Endothelial cell of umbilical vein (primary cell): ENCODE data around the gene FAM222A. TPM values are rescaled to one million over a fixed set of nuclear protein-coding genes. Genes with fewer than 3 reads are reported as not detected.

Experiments
- BruUV-seq: library from RNA; stranded (reverse); fragments of 400-500 nt; replicated peaks from 2 replicates; lab custom pipeline; 2021; lab: Mats Ljungman, UMichigan
- CTCF ChIA-PET: fragments of 300-600, 350-600 bp; sonication (Branson Sonifier 250); formaldehyde crosslinking; loops from one replicate; lab custom pipeline; 2021; ENCODE audit warnings: antibody characterized with exemption, inconsistent platforms; lab: Charles Lee
- POLR2A ChIA-PET: fragments of 300-600, 350-600 bp; sonication (Branson Sonifier 250); formaldehyde crosslinking; loops from one replicate; lab custom pipeline; 2021; ENCODE audit warnings: antibody characterized with exemption, inconsistent platforms; lab: Charles Lee
- DNase-seq: peaks from one replicate; pipeline ENCODE4 v3.0.0-alpha.2; 2011; ENCODE audit warnings: low read depth, low spot score
- FAIRE-seq: peaks from 2 replicates; lab custom pipeline; 2011; peaks lifted over from hg19 to GRCh38; lab: Jason Lieb, UNC
- H2AFZ ChIP-seq: 2 replicates; pipeline ENCODE4 v1.6.0; 2012; ENCODE audit warnings: low read depth, low read length, control low read depth, inconsistent platforms
- H3K27ac ChIP-seq: 2 replicates; pipeline ENCODE4 v1.5.1; 2011; ENCODE audit warnings: low read depth, mild to moderate bottlenecking, control low read depth, low read length, moderate library complexity; ENCODE audit not compliant: insufficient read depth
- H3K27me3 ChIP-seq, 2 experiments: 2 replicates each; pipeline versions ENCODE4 v1.6.0 to v1.6.1; 2011; ENCODE audit warnings: low read length in 2 of 2, mixed read lengths in 1 of 2; ENCODE audit not compliant: control insufficient read depth in 2 of 2, insufficient read depth in 2 of 2
- H3K36me3 ChIP-seq, 2 experiments: 2 replicates in 1 of 2; 3 replicates in 1 of 2; pipeline ENCODE4 v1.5.1; 2011; ENCODE audit warnings: low read length in 2 of 2, mild to moderate bottlenecking in 1 of 2, moderate library complexity in 1 of 2; ENCODE audit not compliant: control insufficient read depth in 2 of 2, insufficient read depth in 2 of 2; ENCODE audit errors: extremely low read depth in 1 of 2
- H3K4me1 ChIP-seq: 3 replicates; pipeline ENCODE4 v1.5.1; 2011; ENCODE audit warnings: mild to moderate bottlenecking, low read length; ENCODE audit not compliant: control insufficient read depth, insufficient read depth; ENCODE audit errors: extremely low read depth
- H3K4me2 ChIP-seq: 2 replicates; pipeline ENCODE4 v1.6.1; 2011; ENCODE audit warnings: low read length, control low read depth, mixed read lengths; ENCODE audit not compliant: insufficient read depth
- H3K4me3 ChIP-seq, 3 experiments: fragments of 200-600 bp in 1 of 3; sonication (generic), shearing (Covaris generic) in 1 of 3; replicated peaks in 1 of 3; 2 replicates each; pipeline ENCODE4 v1.5.1; 2011 to 2016; ENCODE audit warnings: control low read depth in 3 of 3, low read length in 3 of 3, mild to moderate bottlenecking in 2 of 3, inconsistent platforms in 1 of 3, low read depth in 1 of 3, moderate library complexity in 1 of 3; ENCODE audit not compliant: insufficient read depth in 1 of 3
- H3K79me2 ChIP-seq: 2 replicates; pipeline ENCODE4 v1.6.0; 2012; ENCODE audit warnings: low read length, inconsistent platforms; ENCODE audit not compliant: control insufficient read depth, insufficient read depth
- H3K9ac ChIP-seq: replicated peaks from 2 replicates; pipeline ENCODE3; 2011; ENCODE audit warnings: low read length, control low read depth; ENCODE audit not compliant: insufficient read depth; ENCODE audit errors: extremely low read depth
- H3K9me1 ChIP-seq: replicated peaks from 3 replicates; pipeline ENCODE4 v1.6.0; 2011; ENCODE audit warnings: mild to moderate bottlenecking, low read length; ENCODE audit not compliant: control insufficient read depth, insufficient read depth; ENCODE audit errors: extremely low read depth
- H3K9me3 ChIP-seq: replicated peaks from 2 replicates; pipeline ENCODE4 v1.5.1; 2012; ENCODE audit warnings: low read length, inconsistent platforms; ENCODE audit not compliant: control insufficient read depth, insufficient read depth
- H4K20me1 ChIP-seq: replicated peaks from 2 replicates; pipeline ENCODE3; 2011; ENCODE audit warnings: mild to moderate bottlenecking, low read length; ENCODE audit not compliant: control insufficient read depth, insufficient read depth; ENCODE audit errors: extremely low read depth
- CTCF ChIP-seq, 2 donors: IDR thresholded peaks; 1 replicate in 1 of 2; 2 replicates in 1 of 2; pipeline ENCODE4 v1.5.1; 2011; ENCODE audit warnings: low read length in 2 of 2, mild to moderate bottlenecking in 2 of 2, moderate library complexity in 2 of 2, control low read depth in 1 of 2, inconsistent platforms in 1 of 2, low read depth in 1 of 2; ENCODE audit not compliant: insufficient read depth in 1 of 2; ENCODE audit errors: extremely low read depth in 1 of 2
- EZH2 ChIP-seq: IDR thresholded peaks from 2 replicates; pipeline ENCODE4 v1.6.1; 2012; ENCODE audit warnings: borderline replicate concordance, low read depth, mild to moderate bottlenecking, moderate library complexity, low read length, inconsistent platforms; ENCODE audit not compliant: severe bottlenecking
- FOS ChIP-seq: IDR thresholded peaks from 2 replicates; pipeline ENCODE4 v1.6.1; 2011; ENCODE audit warnings: mild to moderate bottlenecking, low read length, moderate library complexity, borderline replicate concordance; ENCODE audit not compliant: insufficient read depth
- GATA2 ChIP-seq: IDR thresholded peaks from 2 replicates; pipeline ENCODE4 v1.7.0; 2011; ENCODE audit warnings: low read depth, mild to moderate bottlenecking, moderate library complexity, mixed read lengths, low read length; ENCODE audit not compliant: insufficient read length, insufficient read depth
- JUN ChIP-seq: IDR thresholded peaks from 2 replicates; pipeline ENCODE4 v1.6.1; 2011; ENCODE audit warnings: borderline replicate concordance, low read depth; ENCODE audit not compliant: insufficient read length, insufficient read depth
- MAX ChIP-seq: IDR thresholded peaks from 2 replicates; pipeline ENCODE4 v1.6.1; 2011; ENCODE audit not compliant: insufficient read depth, insufficient read length
- MYC ChIP-seq: IDR thresholded peaks from one replicate; pipeline ENCODE4 v1.6.1; 2011; ENCODE audit warnings: mild to moderate bottlenecking, low read depth, low read length
- POLR2A ChIP-seq: IDR thresholded peaks from 2 replicates; pipeline ENCODE4 v1.6.1; 2012; ENCODE audit warnings: low read depth, mild to moderate bottlenecking, control low read depth, low read length
- POLR2AphosphoS5 ChIP-seq: IDR thresholded peaks from 2 replicates; pipeline ENCODE4 v1.6.1; 2012; ENCODE audit warnings: low read depth, mild to moderate bottlenecking, control low read depth, low read length, moderate library complexity; ENCODE audit not compliant: insufficient read depth
- dilution Hi-C: fragments of 300-500 bp; cut with MboI; formaldehyde crosslinking; loops from one replicate; pipeline ENCODE4 v1.15.0; 2019; ENCODE audit warnings: low sequenced_read_pairs; ENCODE audit not compliant: extremely low pct_ligation_motif_present
- intact Hi-C: fragments of 100-400 bp; cut with micrococcal nuclease; formaldehyde crosslinking; loops from one replicate; pipeline ENCODE4 v1.10.0; 2022
- polyA plus RNA-seq, 4 experiments: library from polyadenylated mRNA; depleted of rRNA in 3 of 4; stranded (reverse) in 3 of 4; unstranded in 1 of 4; fragments of >200 nt; gene quantifications; 2 replicates each; pipeline versions ENCODE4 v1.2.1 to v1.2.3, GENCODE V29; 2011 to 2012; ENCODE audit warnings: missing spikeins in 1 of 4
- total RNA-seq: library from RNA; stranded (reverse); gene quantifications from 2 replicates; pipeline ENCODE4 v1.2.3, GENCODE V29; 2021

Gene FAM222A
- total and polyA plus RNA-seq, 2 donors (not counting 3 experiments of a cell fraction or from before 2014, with no cell fraction given) = 0.62 to 1.7 TPM

GRCh38 chr12:109795023-109795422 lies 81.4 kb downstream of the FAM222A start:
- H3K36me3 ChIP-seq = peaks cover 0 to 3% of the 10 kb centered on the region in 2 experiments
- H3K4me2 ChIP-seq = no peak overlapping the region
- DNase-seq (no peak), FAIRE-seq (peak; percentile 24)
- no peak overlapping the region for H2AFZ ChIP-seq
- CTCF ChIA-PET = no interaction called here
- no peaks in the 10 kb centered on the region for H3K4me1 ChIP-seq
- POLR2A ChIA-PET = no interaction called here
- H3K79me2 ChIP-seq = no peaks in the 10 kb centered on the region
- no peaks in the 10 kb centered on the region for H3K9me3 ChIP-seq
- BruUV-seq = no TSS peak
- no peak overlapping the region for H3K27ac ChIP-seq
- intact Hi-C loops = no loop called here
- TF ChIP-seq MAX = no peak
- TF ChIP-seq EZH2 = no peak
- TF ChIP-seq MYC = no peak
- TF ChIP-seq POLR2A = no peak
- no peak for TF ChIP-seq CTCF (IDR thresholded peaks at IDR 0.05; ENCODE audit: extremely low read depth in 1 of 2, insufficient read depth in 1 of 2, low read depth in 1 of 2, low read length in 2 of 2)
- no peak for TF ChIP-seq GATA2
- TF ChIP-seq FOS = no peak
- no peak for TF ChIP-seq JUN
- TF ChIP-seq POLR2AphosphoS5 = no peak
- no peaks in the 10 kb centered on the region for H3K27me3 ChIP-seq
- dilution Hi-C loops = no loop called here
- H4K20me1 ChIP-seq = no peaks in the 10 kb centered on the region
- no peak overlapping the region for H3K9ac ChIP-seq
- H3K4me3 ChIP-seq = no peak overlapping the region
- no peaks in the 10 kb centered on the region for H3K9me1 ChIP-seq
